IMR-90 (cell line): ENCODE results near the gene SLC44A5. TPM values are rescaled to one million over a fixed set of nuclear protein-coding genes. Genes with fewer than 3 reads are reported as not detected.

Source experiments
- ATAC-seq: fragments of 200-7000 bp; cut with Tn5 transposase; 2 replicates; pipeline ENCODE4 v1.9.1; 2020; ENCODE audit warnings: low read depth, mild to moderate bottlenecking, moderate library complexity
- BruUV-seq: library from RNA; stranded (reverse); fragments of 400-500 nt; replicated peaks from 2 replicates; lab custom pipeline; 2021; lab: Mats Ljungman, UMichigan
- CTCF ChIA-PET: fragments of 300-600 bp; formaldehyde crosslinking; extraction: SDS; loops from one replicate; lab custom pipeline; 2021; ENCODE audit warnings: antibody characterized with exemption; lab: Yijun Ruan, JAX
- POLR2A ChIA-PET: fragments of 300-600 bp; sonication (Branson Sonifier 250); formaldehyde crosslinking; loops from one replicate; lab custom pipeline; 2022; ENCODE audit warnings: antibody characterized with exemption; ENCODE audit not compliant: unreplicated experiment; lab: Charles Lee
- DNase-seq: peaks from one replicate; pipeline ENCODE4 v3.0.0; 2013
- H2AFZ ChIP-seq: replicated peaks from 2 replicates; pipeline ENCODE3; 2013; ENCODE audit warnings: low read length, mild to moderate bottlenecking; ENCODE audit not compliant: poor library complexity
- H2AK5ac ChIP-seq: 2 replicates; pipeline ENCODE4 v1.6.1; 2013; ENCODE audit warnings: low read depth, low read length, inconsistent platforms
- H2AK9ac ChIP-seq: replicated peaks from 2 replicates; pipeline ENCODE3; 2013; ENCODE audit warnings: mild to moderate bottlenecking, low read depth, low read length, moderate library complexity; ENCODE audit not compliant: poor library complexity
- H2BK120ac ChIP-seq: 2 replicates; pipeline ENCODE4 v1.6.1; 2013; ENCODE audit warnings: low read depth, low read length, inconsistent platforms
- H2BK15ac ChIP-seq: 3 replicates; pipeline ENCODE4 v1.6.1; 2013; ENCODE audit warnings: low read depth, low read length, inconsistent platforms
- H2BK20ac ChIP-seq: 2 replicates; pipeline ENCODE4 v1.6.1; 2013; ENCODE audit warnings: low read depth, mild to moderate bottlenecking, inconsistent platforms, low read length, moderate library complexity
- H2BK5ac ChIP-seq: 2 replicates; pipeline ENCODE4 v1.6.1; 2013; ENCODE audit warnings: mild to moderate bottlenecking, low read depth, low read length, inconsistent platforms; ENCODE audit not compliant: poor library complexity, severe bottlenecking
- H3K14ac ChIP-seq: replicated peaks from 2 replicates; pipeline ENCODE4 v1.6.1; 2013; ENCODE audit warnings: low read depth, low read length, inconsistent platforms
- H3K18ac ChIP-seq: 2 replicates; pipeline ENCODE4 v1.6.1; 2013; ENCODE audit warnings: low read depth, low read length, control low read depth
- H3K23ac ChIP-seq: 2 replicates; pipeline ENCODE4 v1.6.1; 2013; ENCODE audit warnings: low read depth, low read length, inconsistent platforms
- H3K27ac ChIP-seq: 2 replicates; pipeline ENCODE4 v1.5.1; 2013; ENCODE audit warnings: mild to moderate bottlenecking, control low read depth, low read length; ENCODE audit not compliant: insufficient read depth
- H3K27me3 ChIP-seq: 2 replicates; pipeline ENCODE4 v1.6.1; 2013; ENCODE audit warnings: low read length; ENCODE audit not compliant: control insufficient read depth, insufficient read depth
- H3K36me3 ChIP-seq: 2 replicates; pipeline ENCODE4 v1.6.1; 2013; ENCODE audit warnings: low read length, mixed read lengths; ENCODE audit not compliant: control insufficient read depth, insufficient read depth
- H3K4ac ChIP-seq: 2 replicates; pipeline ENCODE4 v1.6.1; 2013; ENCODE audit warnings: low read depth, low read length, inconsistent platforms
- H3K4me1 ChIP-seq: 2 replicates; pipeline ENCODE4 v1.6.1; 2013; ENCODE audit warnings: low read length, mixed read lengths; ENCODE audit not compliant: control insufficient read depth, insufficient read depth
- H3K4me2 ChIP-seq: 2 replicates; pipeline ENCODE4 v1.6.1; 2013; ENCODE audit warnings: low read depth, mild to moderate bottlenecking, control low read depth, low read length, moderate library complexity
- H3K4me3 ChIP-seq: 2 replicates; pipeline ENCODE4 v1.5.1; 2013; ENCODE audit warnings: low read depth, mild to moderate bottlenecking, control low read depth, low read length, moderate library complexity; ENCODE audit not compliant: insufficient read depth
- H3K56ac ChIP-seq: 2 replicates; pipeline ENCODE4 v1.6.1; 2013; ENCODE audit warnings: low read length, inconsistent platforms; ENCODE audit not compliant: insufficient read depth; ENCODE audit errors: extremely low read depth
- H3K79me1 ChIP-seq, 2 experiments: 2 replicates each; pipeline ENCODE4 v1.6.1; 2013; ENCODE audit warnings: low read length in 2 of 2, inconsistent platforms in 1 of 2, low read depth in 1 of 2
- H3K9ac ChIP-seq: 2 replicates; pipeline ENCODE4 v1.6.1; 2013; ENCODE audit warnings: low read depth, low read length, control low read depth
- H3K9me1 ChIP-seq: 2 replicates; pipeline ENCODE4 v1.6.1; 2013; ENCODE audit warnings: low read length, inconsistent platforms; ENCODE audit not compliant: insufficient read depth
- H3K9me3 ChIP-seq: 2 replicates; pipeline ENCODE4 v1.6.1; 2013; ENCODE audit warnings: low read length; ENCODE audit not compliant: control insufficient read depth, insufficient read depth
- H4K20me1 ChIP-seq: 2 replicates; pipeline ENCODE4 v1.6.1; 2013; ENCODE audit warnings: low read length, inconsistent platforms; ENCODE audit not compliant: insufficient read depth
- H4K5ac ChIP-seq: 2 replicates; pipeline ENCODE4 v1.6.1; 2013; ENCODE audit warnings: mild to moderate bottlenecking, low read depth, low read length, control low read depth
- H4K8ac ChIP-seq, 2 experiments: 2 replicates each; pipeline ENCODE4 v1.6.1; 2013; ENCODE audit warnings: low read depth in 2 of 2, low read length in 2 of 2, control low read depth in 1 of 2, inconsistent platforms in 1 of 2
- H4K91ac ChIP-seq: 2 replicates; pipeline ENCODE4 v1.6.1; 2013; ENCODE audit warnings: low read depth, low read length, inconsistent platforms; ENCODE audit not compliant: insufficient read depth
- BHLHE40 ChIP-seq: fragments of 150-350 bp; IDR thresholded peaks from 2 replicates; pipeline ENCODE4 v1.6.1; 2016; ENCODE audit warnings: mild to moderate bottlenecking, low read depth, low read length
- CTCF ChIP-seq: conservative IDR thresholded peaks from 2 replicates; pipeline ENCODE4 v1.5.1; 2012; ENCODE audit warnings: mild to moderate bottlenecking, low read depth, low read length, improper control_type of control experiment
- ELK1 ChIP-seq: fragments of 150-350 bp; IDR thresholded peaks from 2 replicates; pipeline ENCODE4 v1.6.1; 2016; ENCODE audit warnings: low read depth, mild to moderate bottlenecking, low read length, moderate library complexity, borderline replicate concordance
- MAFK ChIP-seq: IDR thresholded peaks from 2 replicates; pipeline ENCODE4 v1.6.1; 2012; ENCODE audit warnings: low read depth, low read length, improper control_type of control experiment
- MXI1 ChIP-seq: IDR thresholded peaks from 2 replicates; pipeline ENCODE4 v1.6.1; 2012; ENCODE audit warnings: low read depth, mild to moderate bottlenecking, low read length, moderate library complexity, borderline replicate concordance
- NFE2L2 ChIP-seq: fragments of 150-350 bp; IDR thresholded peaks from 2 replicates; pipeline ENCODE4 v1.6.1; 2016; ENCODE audit warnings: low read depth, mild to moderate bottlenecking, low read length
- RAD21 ChIP-seq: IDR thresholded peaks from 2 replicates; pipeline ENCODE4 v1.6.1; 2012; ENCODE audit warnings: low read length, improper control_type of control experiment
- RFX5 ChIP-seq: IDR thresholded peaks from 2 replicates; pipeline ENCODE4 v1.8.0; 2012; ENCODE audit warnings: low read depth, mild to moderate bottlenecking, low read length, moderate library complexity
- SMC3 ChIP-seq: fragments of 150-350 bp; IDR thresholded peaks from 2 replicates; pipeline ENCODE4 v1.6.1; 2016; ENCODE audit warnings: low read depth, mild to moderate bottlenecking, antibody characterized with exemption, low read length, moderate library complexity
- USF2 ChIP-seq: fragments of 150-350 bp; IDR thresholded peaks from 2 replicates; pipeline ENCODE4 v1.6.1; 2017; ENCODE audit warnings: mild to moderate bottlenecking, antibody characterized with exemption, low read length, low read depth
- WGBS, 2 experiments: methylation state at CpG; one replicate each; pipeline versions ENCODE4 v1.1.5 to v1.1.7; 2013; ENCODE audit warnings: missing lambda C conversion rate in 2 of 2; ENCODE audit not compliant: insufficient read length in 1 of 2; ENCODE audit errors: extremely low coverage in 2 of 2; 5-methylcytosine and 5-hydroxymethylcytosine counted together
- dilution Hi-C: fragments of 300-500 bp; cut with HindIII; formaldehyde crosslinking; loops from one replicate; pipeline ENCODE4 v1.14.3; 2018; ENCODE audit warnings: low sequenced_read_pairs; ENCODE audit not compliant: unreplicated experiment
- in situ Hi-C: fragments of 300-500 bp; cut with MboI; formaldehyde crosslinking; loops from 3 replicates; pipeline ENCODE4 v1.14.3; 2019; ENCODE audit warnings: low sequenced_read_pairs, inconsistent platforms, mixed read lengths
- intact Hi-C: fragments of 100-400 bp; cut with micrococcal nuclease; formaldehyde crosslinking; loops from 2 replicates; pipeline ENCODE4 v1.10.0; 2022
- polyA plus RNA-seq, 3 experiments: library from polyadenylated mRNA; depleted of rRNA; stranded (reverse); fragments of >200 nt; gene quantifications; 2 replicates each; pipeline ENCODE4 v1.2.3, GENCODE V29; 2012; ENCODE audit warnings: low replicate concordance in 1 of 3
- total RNA-seq: library from RNA; depleted of rRNA; stranded (reverse); fragments of >200 nt; gene quantifications from 2 replicates; pipeline ENCODE4 v1.2.3, GENCODE V29; 2012

The SLC44A5 gene
- total and polyA plus RNA-seq, 2 of the 4 experiments (the other 2 are of a cell fraction): under 0.01 TPM; not detected in 1

GRCh38 chr1:75342786-75343185 is 268.1 kb downstream of the SLC44A5 start:
- WGBS, 2 experiments: no CpG with 5 or more reads among the region's 4 CpGs
- H4K20me1 ChIP-seq: no peaks in the 10 kb centered on the region

More at GRCh38 chr1:75342786-75343185, 268.1 kb downstream of the SLC44A5 start:
- in situ Hi-C loops (no loop called here), dilution Hi-C loops (no loop called here), intact Hi-C loops (no loop called here)
- no peaks in the 10 kb centered on the region for H3K27me3 ChIP-seq
- H3K9me3 ChIP-seq: peaks cover 6% of the 10 kb centered on the region
- no TSS peak for BruUV-seq
- H2AK9ac ChIP-seq: no peak overlapping the region
- POLR2A ChIA-PET: no interaction called here
- no peak overlapping the region for H3K4ac ChIP-seq
- no peak overlapping the region for H2BK15ac ChIP-seq
- no peak overlapping the region for H4K91ac ChIP-seq
- no peak overlapping the region for H2BK20ac ChIP-seq
- no peak overlapping the region for H2AK5ac ChIP-seq
- no peak overlapping the region for H3K56ac ChIP-seq
- no peak overlapping the region for H3K27ac ChIP-seq
- H3K9ac ChIP-seq: no peak overlapping the region
- no peak overlapping the region for H2BK120ac ChIP-seq
- H3K9me1 ChIP-seq: no peaks in the 10 kb centered on the region
- H3K4me3 ChIP-seq: no peak overlapping the region
- H3K14ac ChIP-seq: no peak overlapping the region
- H3K79me1 ChIP-seq: no peaks in the 10 kb centered on the region
- H4K8ac ChIP-seq: no peak overlapping the region
- H2AFZ ChIP-seq: no peak overlapping the region
- no peaks in the 10 kb centered on the region for H3K36me3 ChIP-seq
- no peak for TF ChIP-seq BHLHE40
- TF ChIP-seq MXI1: no peak
- no peak for TF ChIP-seq NFE2L2
- no peak for TF ChIP-seq CTCF
- no peak for TF ChIP-seq ELK1
- TF ChIP-seq RFX5: no peak
- no peak for TF ChIP-seq RAD21
- no peak for TF ChIP-seq USF2
- no peak for TF ChIP-seq SMC3
- no peak for TF ChIP-seq MAFK
- DNase-seq: no peak
- H3K4me2 ChIP-seq: no peak overlapping the region
- H3K18ac ChIP-seq: no peak overlapping the region
- no peaks in the 10 kb centered on the region for H3K4me1 ChIP-seq
- no peak for ATAC-seq
- CTCF ChIA-PET: no interaction called here
- H2BK5ac ChIP-seq: no peak overlapping the region
- H3K23ac ChIP-seq: no peak overlapping the region
- no peak overlapping the region for H4K5ac ChIP-seq
